NCI-H2196 (cell line): ENCODE data around the gene EIF3A.
A peak's percentile ranks its signal among the peaks of the same experiment; 100 is the strongest.
"Not testable (repeated sequence)": the region's sequence is repeated elsewhere in the genome, so short reads cannot be mapped to it uniquely, and the experiment has no call there.

ENCODE experiments used
- DNase-seq: peaks from one replicate; lab custom pipeline; 2025; ENCODE audit not compliant: unreplicated experiment; lab: John Stamatoyannopoulos, UW

EIF3A gene

DNA sequence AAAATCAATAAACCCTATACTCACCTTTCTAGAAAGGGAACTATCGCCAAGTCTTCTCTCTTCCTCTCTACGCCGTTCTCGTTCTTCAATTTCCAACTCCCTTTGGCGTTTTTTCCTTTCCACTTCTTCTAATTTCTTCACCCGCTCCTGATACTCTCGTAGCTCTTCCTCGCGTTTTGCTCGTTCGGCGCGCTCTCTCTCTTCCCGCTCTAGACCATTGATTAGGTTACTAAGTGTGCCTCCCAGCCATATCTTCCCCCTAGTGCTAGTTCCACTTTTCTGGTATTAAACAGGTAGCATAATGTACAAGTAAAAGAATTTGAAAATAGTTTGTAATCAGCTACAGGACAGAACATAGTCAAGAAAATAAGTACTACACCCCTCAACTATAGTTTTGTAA, 30.8 kb downstream of the EIF3A start:
- no peak for DNase-seq

- DNase-seq = no peak
Observed at GRCh38 chr10:119049361-119049760, 31.3 kb downstream of the EIF3A start.

DNA sequence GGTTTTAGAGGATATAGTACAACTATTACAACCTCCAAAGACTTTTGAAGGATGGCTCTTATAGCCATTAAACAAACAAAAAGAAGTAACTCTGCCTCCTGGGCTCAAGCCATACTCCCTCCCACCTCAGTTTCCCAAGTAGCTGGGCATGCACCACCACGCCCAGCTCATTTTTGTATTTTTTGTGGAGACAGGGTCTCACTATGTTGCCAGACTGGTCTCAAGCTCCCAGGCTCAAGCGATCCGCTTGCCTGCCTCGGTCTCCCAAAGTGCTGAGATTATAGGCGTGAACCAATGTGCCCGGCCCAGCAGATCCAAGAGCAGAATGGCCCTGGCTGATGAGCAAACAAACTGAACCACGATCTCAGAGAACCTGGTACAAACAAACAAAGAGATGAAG, 35.1 kb downstream of the EIF3A start:
- DNase-seq = no peak

DNA sequence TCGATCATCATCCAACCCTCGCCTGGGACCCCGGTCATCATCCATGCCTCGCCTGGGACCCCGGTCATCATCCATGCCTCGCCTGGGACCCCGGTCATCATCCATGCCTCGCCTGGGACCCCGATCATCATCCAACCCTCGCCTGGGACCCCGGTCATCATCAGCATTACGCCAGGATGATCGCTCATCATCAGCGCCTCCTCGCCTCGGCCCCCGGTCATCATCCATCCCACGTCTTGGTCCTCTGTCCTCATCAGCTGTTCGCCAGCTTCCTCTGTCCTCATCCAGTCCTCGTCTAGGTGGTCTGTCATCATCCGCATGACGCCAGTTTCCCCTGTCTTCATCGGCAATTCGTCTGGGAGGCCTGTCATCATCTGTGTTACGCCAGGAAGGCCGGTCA, 38.4 kb downstream of the EIF3A start:
- DNase-seq = no peak

- no peak for DNase-seq
Observed at GRCh38 chr10:119041326-119041725, 39.3 kb downstream of the EIF3A start.

- DNase-seq = no peak
Observed at GRCh38 chr10:119039161-119039560, 41.5 kb downstream of the EIF3A start.

GRCh38 chr10:119031496-119032059, 49.0 kb downstream of the EIF3A start:
- DNase-seq = no peak

- no peak for DNase-seq
Observed at GRCh38 chr10:119030421-119031250, 50.0 kb downstream of the EIF3A start.

DNA sequence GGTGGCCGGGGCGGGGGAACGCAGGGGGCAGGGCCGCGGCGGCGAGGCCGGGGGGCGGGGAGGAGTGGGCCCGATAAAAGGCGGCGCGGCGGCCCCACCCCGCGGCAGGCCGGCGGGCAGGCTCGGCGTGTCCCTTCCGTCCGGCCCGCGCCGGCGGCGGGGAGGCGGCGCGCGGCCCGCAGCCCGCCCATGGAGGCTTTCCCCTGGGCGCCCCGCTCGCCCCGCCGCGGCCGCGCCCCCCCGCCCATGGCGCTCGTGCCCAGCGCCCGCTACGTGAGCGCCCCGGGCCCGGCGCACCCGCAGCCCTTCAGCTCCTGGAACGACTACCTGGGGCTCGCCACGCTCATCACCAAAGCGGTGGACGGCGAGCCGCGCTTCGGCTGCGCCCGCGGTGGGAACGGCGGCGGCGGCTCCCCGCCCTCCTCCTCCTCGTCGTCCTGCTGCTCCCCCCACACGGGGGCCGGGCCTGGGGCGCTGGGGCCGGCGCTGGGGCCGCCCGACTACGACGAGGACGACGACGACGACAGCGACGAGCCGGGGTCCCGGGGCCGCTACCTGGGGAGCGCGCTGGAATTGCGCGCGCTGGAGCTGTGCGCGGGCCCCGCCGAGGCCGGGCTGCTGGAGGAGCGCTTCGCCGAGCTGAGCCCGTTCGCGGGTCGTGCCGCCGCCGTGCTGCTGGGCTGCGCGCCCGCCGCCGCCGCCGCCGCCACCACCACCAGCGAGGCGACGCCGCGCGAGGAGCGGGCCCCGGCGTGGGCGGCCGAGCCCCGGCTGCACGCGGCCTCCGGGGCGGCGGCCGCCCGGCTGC, 50.8 kb downstream of the EIF3A start, which contains the start of gene NANOS1:
TSS of gene NANOS1 (plus strand) at position 102 of the 808 bp plus-strand sequence. CDS start at position 190, 88 bp downstream.
- no peak for DNase-seq

- peak; percentile 84 for DNase-seq
Observed at GRCh38 chr10:119028900-119029612, 51.6 kb downstream of the EIF3A start.

DNA sequence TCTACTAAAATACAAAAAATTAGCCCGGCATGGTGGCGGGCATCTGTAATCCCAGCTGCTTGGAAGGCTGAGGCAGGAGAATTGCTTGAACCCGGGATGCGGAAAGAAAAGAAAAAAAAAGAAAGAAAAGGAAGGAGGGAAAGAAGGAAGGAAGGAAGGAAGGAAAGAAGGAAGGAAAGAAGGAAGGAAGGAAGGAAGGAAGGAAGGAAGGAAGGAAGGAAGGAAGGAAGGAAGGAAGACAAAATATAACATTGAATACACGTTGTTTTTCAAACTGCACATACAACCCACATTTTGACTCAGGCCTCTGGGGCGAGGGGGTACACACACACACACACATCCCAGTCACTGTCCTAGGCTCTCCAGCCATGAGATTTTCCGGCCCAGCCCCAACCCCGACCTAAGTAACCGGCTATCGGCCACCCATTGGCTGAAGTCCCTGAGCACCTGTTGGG, 52.1 kb downstream of the EIF3A start:
- DNase-seq = not testable (repeated sequence)

DNA sequence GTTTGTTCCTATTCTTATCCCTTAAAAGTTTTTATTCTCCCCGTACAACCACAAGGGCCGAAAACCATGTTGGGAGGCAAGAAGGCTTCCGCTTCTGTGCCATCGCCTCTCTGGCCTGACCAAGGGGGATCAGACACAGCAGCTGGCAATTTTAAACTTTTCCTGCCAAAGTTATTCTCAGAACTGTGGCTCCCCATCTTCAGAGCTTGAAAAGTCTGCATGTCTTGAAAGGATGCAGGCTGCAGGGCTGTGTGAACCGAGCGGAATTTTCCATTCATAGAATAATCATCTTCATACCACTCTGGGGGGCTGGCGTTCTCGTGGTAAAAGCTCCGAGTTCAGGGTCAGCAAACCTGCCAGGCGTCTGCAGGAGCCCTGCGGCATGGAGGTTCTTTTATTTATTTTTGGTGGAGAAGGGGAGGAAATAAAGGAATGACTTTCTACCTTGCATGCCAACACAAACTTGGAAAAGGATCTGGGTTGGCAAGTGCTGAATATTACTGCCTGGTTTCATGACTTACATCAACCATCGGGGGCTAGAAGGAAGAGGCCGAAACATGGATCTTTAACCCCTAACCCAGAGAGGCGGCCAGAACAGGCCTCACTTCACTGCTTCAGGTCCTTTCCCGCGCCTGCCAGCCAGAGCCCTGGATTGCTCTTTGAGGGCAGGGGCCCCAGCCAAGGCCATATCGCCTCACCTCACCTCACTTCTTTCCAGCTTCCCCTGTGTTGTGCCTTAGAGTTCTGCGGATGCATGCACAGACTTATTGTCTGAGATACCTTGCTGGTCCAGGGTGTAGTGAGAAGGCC, 54.1 kb downstream of the EIF3A start:
- no peak for DNase-seq

GRCh38 chr10:119025776-119026175, 54.8 kb downstream of the EIF3A start:
- peak; percentile 63 for DNase-seq

- DNase-seq = peak; percentile 76
Observed at GRCh38 chr10:119025336-119025735, 55.3 kb downstream of the EIF3A start.

- no peak for DNase-seq
Observed at GRCh38 chr10:119024882-119025281, 55.7 kb downstream of the EIF3A start.

GRCh38 chr10:119023553-119023868, 57.1 kb downstream of the EIF3A start:
- no peak for DNase-seq

GRCh38 chr10:119022846-119023552, 57.6 kb downstream of the EIF3A start:
- DNase-seq = no peak

- no peak for DNase-seq
Observed at GRCh38 chr10:119020627-119020946, 60.0 kb downstream of the EIF3A start.

DNA sequence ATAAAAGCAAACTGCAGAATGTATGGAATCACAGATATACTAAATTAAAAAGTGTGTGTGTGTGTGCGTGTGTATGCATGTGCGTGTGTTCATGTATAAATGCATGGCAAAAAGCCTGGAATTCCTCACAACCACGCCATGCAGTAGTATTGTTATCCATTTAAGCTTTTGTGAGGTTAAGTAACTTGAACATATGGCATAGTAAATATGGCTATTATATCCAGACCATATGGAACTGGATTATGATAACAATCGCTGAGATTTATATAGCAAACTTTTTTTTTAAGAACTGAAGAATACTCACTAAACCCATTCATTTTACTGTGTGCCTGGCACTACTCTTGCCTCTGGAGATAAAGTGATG, 73.4 kb downstream of the EIF3A start:
- no peak for DNase-seq
